ENCODE data around the gene CHST6.
A peak's percentile ranks its signal among the peaks of the same experiment; 100 is the strongest.

- TF ChIP-seq, protein P1, sequence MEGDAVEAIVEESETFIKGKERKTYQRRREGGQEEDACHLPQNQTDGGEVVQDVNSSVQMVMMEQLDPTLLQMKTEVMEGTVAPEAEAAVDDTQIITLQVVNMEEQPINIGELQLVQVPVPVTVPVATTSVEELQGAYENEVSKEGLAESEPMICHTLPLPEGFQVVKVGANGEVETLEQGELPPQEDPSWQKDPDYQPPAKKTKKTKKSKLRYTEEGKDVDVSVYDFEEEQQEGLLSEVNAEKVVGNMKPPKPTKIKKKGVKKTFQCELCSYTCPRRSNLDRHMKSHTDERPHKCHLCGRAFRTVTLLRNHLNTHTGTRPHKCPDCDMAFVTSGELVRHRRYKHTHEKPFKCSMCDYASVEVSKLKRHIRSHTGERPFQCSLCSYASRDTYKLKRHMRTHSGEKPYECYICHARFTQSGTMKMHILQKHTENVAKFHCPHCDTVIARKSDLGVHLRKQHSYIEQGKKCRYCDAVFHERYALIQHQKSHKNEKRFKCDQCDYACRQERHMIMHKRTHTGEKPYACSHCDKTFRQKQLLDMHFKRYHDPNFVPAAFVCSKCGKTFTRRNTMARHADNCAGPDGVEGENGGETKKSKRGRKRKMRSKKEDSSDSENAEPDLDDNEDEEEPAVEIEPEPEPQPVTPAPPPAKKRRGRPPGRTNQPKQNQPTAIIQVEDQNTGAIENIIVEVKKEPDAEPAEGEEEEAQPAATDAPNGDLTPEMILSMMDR (IDR thresholded peaks at IDR 0.05) = peak; percentile 100
- TF ChIP-seq POLR2A (IDR thresholded peaks at IDR 0.05) = no peak
These were observed 30.9 kb downstream of the CHST6 start, which contains the start of gene TMEM170A for GRCh38 chr16:75464122-75464918.
